COR-L47 (cell line): ENCODE data around the gene ENTREP3.
"Not testable (repeated sequence)": the region's sequence is repeated elsewhere in the genome, so short reads cannot be mapped to it uniquely, and the experiment has no call there.

Source experiments
- DNase-seq: peaks from one replicate; lab custom pipeline; 2025; lab: John Stamatoyannopoulos, UW

The ENTREP3 gene

DNA sequence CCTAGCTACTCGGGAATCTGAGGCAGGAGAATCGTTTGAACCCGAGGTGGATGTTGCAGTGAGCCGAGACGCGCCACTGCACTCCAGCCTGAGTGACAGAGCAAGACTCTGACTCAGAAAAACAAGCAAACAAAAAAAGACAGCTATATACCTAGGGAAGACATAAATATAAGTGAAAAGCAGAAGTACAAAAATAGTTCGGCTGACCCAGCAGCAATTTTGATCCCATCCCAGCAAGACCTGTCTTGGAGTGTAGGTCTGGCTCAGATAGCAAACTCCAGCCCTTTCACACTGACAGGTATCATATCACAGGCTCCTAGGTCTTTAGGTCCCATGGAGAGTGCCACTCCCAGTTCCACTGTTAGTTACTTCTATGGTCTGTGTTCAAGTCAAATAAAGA, 32.2 kb downstream of the ENTREP3 start:
- DNase-seq: no peak

- not testable (repeated sequence) for DNase-seq
Measured at GRCh38 chr1:155220211-155220965, 34.9 kb downstream of the ENTREP3 start.

- DNase-seq: no peak
Measured at GRCh38 chr1:155219592-155220031, 35.7 kb downstream of the ENTREP3 start.

DNA sequence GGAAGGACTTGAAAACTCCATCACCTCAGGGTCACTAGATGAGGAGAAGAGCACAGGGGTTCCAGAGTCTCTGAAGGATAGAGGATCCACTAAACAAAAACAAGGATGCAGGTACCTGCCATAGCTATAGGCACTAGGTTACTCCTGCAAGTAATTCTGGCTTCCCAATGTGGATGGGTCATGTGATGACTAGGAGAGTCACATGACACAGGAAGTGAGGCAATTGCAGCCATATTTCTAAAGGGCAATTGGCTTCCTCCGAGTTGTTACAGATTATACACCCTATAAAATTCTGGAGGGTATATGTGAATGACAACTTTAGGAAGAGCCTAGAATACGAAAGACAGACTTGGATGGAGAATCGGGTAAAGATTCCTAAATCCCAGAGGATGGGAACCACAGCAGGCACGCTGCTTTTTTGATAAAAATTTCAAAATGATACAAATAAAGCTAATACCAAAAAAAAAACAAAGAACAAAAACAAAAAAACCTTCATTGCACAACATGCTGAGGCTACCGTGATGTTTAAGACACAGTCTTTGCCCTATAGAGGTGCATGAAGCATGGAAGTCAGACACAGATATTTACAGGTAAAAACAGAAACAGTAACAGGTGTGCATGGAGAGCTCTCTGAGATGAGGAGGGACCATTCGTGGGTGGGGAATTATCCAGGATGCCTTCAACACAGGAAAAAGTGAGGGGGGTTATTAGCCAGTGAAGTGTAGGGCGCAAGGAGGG, 36.3 kb downstream of the ENTREP3 start:
- peak; percentile 6 for DNase-seq

GRCh38 chr1:155214702-155215101, 40.6 kb downstream of the ENTREP3 start:
- not testable (repeated sequence) for DNase-seq

GRCh38 chr1:155212051-155212440, 43.2 kb downstream of the ENTREP3 start:
- DNase-seq: not testable (repeated sequence)

- not testable (repeated sequence) for DNase-seq
Measured at GRCh38 chr1:155211381-155212050, 43.8 kb downstream of the ENTREP3 start.

DNA sequence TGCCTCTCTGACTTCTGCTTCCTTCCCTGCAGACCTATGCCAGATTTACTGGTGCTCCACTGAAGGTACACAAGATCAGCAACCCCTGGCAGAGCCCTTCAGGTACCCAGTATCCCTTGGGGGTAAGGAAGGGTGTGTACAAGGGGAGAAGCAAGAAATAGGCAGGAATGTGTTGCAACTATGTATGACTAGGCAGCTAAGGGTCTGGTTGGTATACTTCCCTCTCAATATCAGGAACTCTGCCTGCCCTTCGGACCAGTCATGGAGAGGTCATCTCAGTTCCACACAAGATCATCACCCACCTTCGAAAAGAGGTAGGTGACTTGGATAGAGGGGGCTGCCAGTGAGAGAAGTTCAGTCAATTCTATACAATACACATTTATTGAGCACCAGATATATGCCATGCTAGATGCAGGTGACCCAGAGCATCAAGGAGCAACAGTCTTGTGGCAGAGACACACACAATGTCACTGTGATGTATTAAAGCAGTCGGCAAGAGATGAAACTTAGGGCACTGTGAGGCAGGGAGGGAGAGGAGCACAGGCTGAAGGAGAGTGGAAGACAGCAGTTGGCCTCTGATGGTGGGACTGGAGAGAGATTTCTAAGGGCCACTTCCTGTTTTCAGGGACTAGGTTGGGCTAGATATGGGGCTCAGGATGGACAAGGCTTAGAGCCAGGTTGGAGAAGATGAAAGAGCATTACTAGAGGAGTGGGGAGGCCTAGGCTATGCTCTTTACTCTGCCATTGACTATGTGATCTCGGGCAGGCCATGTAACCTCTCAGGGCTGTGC, 44.8 kb downstream of the ENTREP3 start:
- DNase-seq: no peak

- no peak for DNase-seq
Measured at GRCh38 chr1:155209312-155209721, 46.0 kb downstream of the ENTREP3 start.

DNA sequence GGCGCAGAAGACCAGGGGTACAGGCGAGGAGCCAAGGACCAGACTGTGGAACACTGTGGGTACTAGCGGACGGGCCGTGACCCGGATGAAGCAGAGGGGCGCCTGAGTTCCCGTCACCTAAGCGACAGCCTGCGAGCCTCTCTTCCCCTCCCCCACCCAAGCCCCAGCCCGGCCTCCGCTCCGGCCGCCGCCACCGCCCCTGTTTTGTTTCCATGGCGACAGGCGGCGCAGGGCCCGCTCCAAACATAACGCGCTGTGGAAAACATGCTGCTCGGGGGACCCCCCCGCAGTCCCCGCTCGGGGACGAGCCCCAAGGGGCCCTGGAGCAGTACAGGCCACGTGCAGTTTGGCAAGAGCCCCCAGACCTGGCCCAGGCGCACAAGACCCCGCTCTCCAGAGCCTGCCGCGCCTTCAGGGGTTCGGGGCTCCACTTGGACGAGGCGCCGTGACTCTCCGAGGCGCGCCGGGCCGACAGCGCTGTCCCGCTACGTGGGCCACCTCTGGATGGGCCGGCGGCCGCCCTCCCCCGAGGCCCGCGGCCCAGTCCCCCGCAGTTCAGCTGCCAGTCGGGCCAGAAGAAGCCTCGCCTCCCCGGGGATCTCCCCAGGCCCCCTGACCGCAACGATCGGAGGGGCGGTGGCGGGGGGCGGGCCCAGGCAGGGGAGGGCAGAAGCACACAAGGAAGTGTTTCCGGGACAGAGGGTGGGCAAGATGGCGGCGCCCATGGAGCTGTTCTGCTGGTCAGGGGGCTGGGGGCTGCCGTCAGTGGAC, 46.6 kb downstream of the ENTREP3 start, which contains the start of gene MTX1:
Gene MTX1, plus strand, starts transcription at position 155 of the 771 bp plus-strand sequence. Its CDS starts 110 bp downstream, at position 265.
- peak; percentile 73 for DNase-seq

GRCh38 chr1:155207806-155208540, 47.3 kb downstream of the ENTREP3 start, which contains the start of gene THBS3:
Gene THBS3, minus strand, starts transcription at chr1:155207897. Its CDS starts 21 bp downstream, at chr1:155207876.
- DNase-seq: peak; percentile 57

- peak; percentile 80 for DNase-seq
Measured at GRCh38 chr1:155206891-155207805, 48.1 kb downstream of the ENTREP3 start.

- DNase-seq: no peak
Measured at GRCh38 chr1:155205969-155206593, 49.2 kb downstream of the ENTREP3 start.

DNA sequence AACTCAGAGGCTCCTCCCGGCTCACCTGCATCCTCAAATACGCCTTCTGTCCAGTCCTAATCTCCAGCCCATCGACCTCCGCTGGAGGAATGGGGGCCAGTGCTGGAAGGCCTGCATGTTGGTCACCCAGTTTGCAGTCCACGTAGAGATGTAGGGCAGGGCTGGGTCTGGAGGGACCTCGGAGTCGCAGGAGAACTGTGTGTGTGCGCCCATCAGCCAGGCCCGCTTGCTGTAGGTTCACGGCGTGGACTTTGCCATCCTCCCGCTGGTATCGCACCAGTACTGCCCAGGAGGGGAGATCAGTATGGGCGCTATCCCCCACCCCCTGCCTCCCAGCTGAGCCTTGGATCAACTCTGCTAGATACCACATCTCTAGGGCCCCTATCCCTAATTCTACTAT, 50.2 kb downstream of the ENTREP3 start:
- no peak for DNase-seq

DNA sequence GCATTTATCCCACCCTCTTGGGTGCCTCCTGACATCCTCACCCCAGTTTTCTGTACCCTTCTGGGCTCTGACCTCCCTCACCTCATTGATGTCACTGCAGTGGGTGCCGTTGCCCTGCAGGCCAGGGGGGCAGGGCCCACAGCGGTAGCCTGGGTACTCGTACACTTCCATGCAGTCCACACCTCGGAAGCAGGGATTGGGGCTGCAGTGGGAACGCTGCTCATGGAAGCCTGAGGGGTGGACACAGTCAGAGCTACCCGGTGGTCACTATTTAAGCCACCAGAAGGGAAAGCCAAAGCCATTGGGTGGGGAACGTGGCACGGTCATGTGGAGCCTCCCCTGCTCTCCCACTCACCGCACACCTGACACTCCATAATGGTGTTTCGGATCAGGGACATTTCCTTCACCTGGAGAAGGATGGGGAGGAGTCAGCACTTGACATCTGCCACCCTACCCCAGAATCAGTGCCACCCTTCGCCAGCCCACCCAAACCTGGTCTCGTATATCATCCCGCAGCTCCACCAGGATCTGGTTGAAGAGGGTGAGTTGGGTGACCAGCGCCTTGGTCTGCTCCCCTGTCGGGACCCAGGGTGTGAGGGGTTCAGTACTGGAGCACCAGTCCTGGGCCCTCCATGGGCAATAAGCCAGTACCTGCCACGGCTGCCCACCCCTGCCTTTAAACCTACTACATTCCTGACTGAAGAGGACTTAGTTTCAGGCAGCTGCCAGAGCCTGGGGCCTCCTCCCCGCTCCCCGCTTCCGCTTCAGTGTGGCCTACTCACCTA, 52.4 kb downstream of the ENTREP3 start:
- DNase-seq: no peak

- DNase-seq: no peak
Measured at GRCh38 chr1:155202198-155202597, 53.1 kb downstream of the ENTREP3 start.

- DNase-seq: no peak
Measured at GRCh38 chr1:155200920-155201319, 54.4 kb downstream of the ENTREP3 start.

DNA sequence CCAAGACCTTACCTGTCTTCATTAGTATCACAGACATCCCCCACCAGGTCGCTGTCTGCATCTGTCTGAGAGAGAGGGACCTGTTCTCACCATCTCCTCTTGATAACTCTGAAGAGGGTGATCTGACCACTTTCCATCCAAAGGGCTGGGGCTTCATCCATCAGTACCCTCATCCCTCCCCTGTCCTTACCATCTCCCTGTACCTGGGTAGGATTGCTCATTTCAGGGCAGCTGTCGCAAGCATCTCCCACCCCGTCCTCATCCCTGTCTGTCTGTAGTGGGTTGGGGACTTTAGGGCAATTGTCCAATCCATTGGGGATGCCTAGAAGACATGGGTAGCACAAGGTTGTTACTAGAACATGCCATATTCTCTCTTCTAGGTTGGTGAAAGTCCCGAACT, 55.5 kb downstream of the ENTREP3 start:
- DNase-seq: no peak
